SK-N-MC (cell line): ENCODE data around the gene PTGIS.

ENCODE experiments used
- EZH2 ChIP-seq: fragments of 200-600 bp; sonication (generic); IDR thresholded peaks from one replicate; pipeline ENCODE4 v1.6.1; 2017; ENCODE audit warnings: antibody characterized with exemption
- FOXP2 ChIP-seq: optimal IDR thresholded peaks from 2 replicates; pipeline ENCODE3; 2011; ENCODE audit warnings: mild to moderate bottlenecking, moderate library complexity; ENCODE audit not compliant: insufficient read depth; ENCODE audit errors: extremely low read length, control extremely low read depth
- POLR2AphosphoS5 ChIP-seq: IDR thresholded peaks from 2 replicates; pipeline ENCODE4 v1.6.1; 2012; ENCODE audit warnings: mild to moderate bottlenecking, low read depth, low read length, borderline replicate concordance

- TF ChIP-seq POLR2AphosphoS5 (no peak), EZH2 (no peak), FOXP2 (no peak)
Observed at GRCh38 chr20:49571553-49571835, 3.6 kb upstream of the PTGIS start.
